IMR-90 (cell line): ENCODE data around the gene TRMT2B. TPM values are rescaled to one million over a fixed set of nuclear protein-coding genes. Genes with fewer than 3 reads are reported as not detected.

Experiments used
- ATAC-seq: fragments of 200-7000 bp; cut with Tn5 transposase; 2 replicates; pipeline ENCODE4 v1.9.1; 2020; ENCODE audit warnings: low read depth, mild to moderate bottlenecking, moderate library complexity
- BruUV-seq: library from RNA; stranded (reverse); fragments of 400-500 nt; replicated peaks from 2 replicates; lab custom pipeline; 2021; lab: Mats Ljungman, UMichigan
- CTCF ChIA-PET: fragments of 300-600 bp; formaldehyde crosslinking; extraction: SDS; loops from one replicate; lab custom pipeline; 2021; ENCODE audit warnings: antibody characterized with exemption; lab: Yijun Ruan, JAX
- POLR2A ChIA-PET: fragments of 300-600 bp; sonication (Branson Sonifier 250); formaldehyde crosslinking; loops from one replicate; lab custom pipeline; 2022; ENCODE audit warnings: antibody characterized with exemption; ENCODE audit not compliant: unreplicated experiment; lab: Charles Lee
- DNase-seq: peaks from one replicate; pipeline ENCODE4 v3.0.0; 2013
- H2AFZ ChIP-seq: replicated peaks from 2 replicates; pipeline ENCODE3; 2013; ENCODE audit warnings: low read length, mild to moderate bottlenecking; ENCODE audit not compliant: poor library complexity
- H2AK5ac ChIP-seq: 2 replicates; pipeline ENCODE4 v1.6.1; 2013; ENCODE audit warnings: low read depth, low read length, inconsistent platforms
- H2AK9ac ChIP-seq: replicated peaks from 2 replicates; pipeline ENCODE3; 2013; ENCODE audit warnings: mild to moderate bottlenecking, low read depth, low read length, moderate library complexity; ENCODE audit not compliant: poor library complexity
- H2BK120ac ChIP-seq: 2 replicates; pipeline ENCODE4 v1.6.1; 2013; ENCODE audit warnings: low read depth, low read length, inconsistent platforms
- H2BK15ac ChIP-seq: 3 replicates; pipeline ENCODE4 v1.6.1; 2013; ENCODE audit warnings: low read depth, low read length, inconsistent platforms
- H2BK20ac ChIP-seq: 2 replicates; pipeline ENCODE4 v1.6.1; 2013; ENCODE audit warnings: low read depth, mild to moderate bottlenecking, inconsistent platforms, low read length, moderate library complexity
- H2BK5ac ChIP-seq: 2 replicates; pipeline ENCODE4 v1.6.1; 2013; ENCODE audit warnings: mild to moderate bottlenecking, low read depth, low read length, inconsistent platforms; ENCODE audit not compliant: poor library complexity, severe bottlenecking
- H3K14ac ChIP-seq: replicated peaks from 2 replicates; pipeline ENCODE4 v1.6.1; 2013; ENCODE audit warnings: low read depth, low read length, inconsistent platforms
- H3K18ac ChIP-seq: 2 replicates; pipeline ENCODE4 v1.6.1; 2013; ENCODE audit warnings: low read depth, low read length, control low read depth
- H3K23ac ChIP-seq: 2 replicates; pipeline ENCODE4 v1.6.1; 2013; ENCODE audit warnings: low read depth, low read length, inconsistent platforms
- H3K27ac ChIP-seq: 2 replicates; pipeline ENCODE4 v1.5.1; 2013; ENCODE audit warnings: mild to moderate bottlenecking, control low read depth, low read length; ENCODE audit not compliant: insufficient read depth
- H3K27me3 ChIP-seq: 2 replicates; pipeline ENCODE4 v1.6.1; 2013; ENCODE audit warnings: low read length; ENCODE audit not compliant: control insufficient read depth, insufficient read depth
- H3K36me3 ChIP-seq: 2 replicates; pipeline ENCODE4 v1.6.1; 2013; ENCODE audit warnings: low read length, mixed read lengths; ENCODE audit not compliant: control insufficient read depth, insufficient read depth
- H3K4ac ChIP-seq: 2 replicates; pipeline ENCODE4 v1.6.1; 2013; ENCODE audit warnings: low read depth, low read length, inconsistent platforms
- H3K4me1 ChIP-seq: 2 replicates; pipeline ENCODE4 v1.6.1; 2013; ENCODE audit warnings: low read length, mixed read lengths; ENCODE audit not compliant: control insufficient read depth, insufficient read depth
- H3K4me2 ChIP-seq: 2 replicates; pipeline ENCODE4 v1.6.1; 2013; ENCODE audit warnings: low read depth, mild to moderate bottlenecking, control low read depth, low read length, moderate library complexity
- H3K4me3 ChIP-seq: 2 replicates; pipeline ENCODE4 v1.5.1; 2013; ENCODE audit warnings: low read depth, mild to moderate bottlenecking, control low read depth, low read length, moderate library complexity; ENCODE audit not compliant: insufficient read depth
- H3K56ac ChIP-seq: 2 replicates; pipeline ENCODE4 v1.6.1; 2013; ENCODE audit warnings: low read length, inconsistent platforms; ENCODE audit not compliant: insufficient read depth; ENCODE audit errors: extremely low read depth
- H3K79me1 ChIP-seq, 2 experiments: 2 replicates each; pipeline ENCODE4 v1.6.1; 2013; ENCODE audit warnings: low read length in 2 of 2, inconsistent platforms in 1 of 2, low read depth in 1 of 2
- H3K9ac ChIP-seq: 2 replicates; pipeline ENCODE4 v1.6.1; 2013; ENCODE audit warnings: low read depth, low read length, control low read depth
- H3K9me1 ChIP-seq: 2 replicates; pipeline ENCODE4 v1.6.1; 2013; ENCODE audit warnings: low read length, inconsistent platforms; ENCODE audit not compliant: insufficient read depth
- H3K9me3 ChIP-seq: 2 replicates; pipeline ENCODE4 v1.6.1; 2013; ENCODE audit warnings: low read length; ENCODE audit not compliant: control insufficient read depth, insufficient read depth
- H4K20me1 ChIP-seq: 2 replicates; pipeline ENCODE4 v1.6.1; 2013; ENCODE audit warnings: low read length, inconsistent platforms; ENCODE audit not compliant: insufficient read depth
- H4K5ac ChIP-seq: 2 replicates; pipeline ENCODE4 v1.6.1; 2013; ENCODE audit warnings: mild to moderate bottlenecking, low read depth, low read length, control low read depth
- H4K8ac ChIP-seq, 2 experiments: 2 replicates each; pipeline ENCODE4 v1.6.1; 2013; ENCODE audit warnings: low read depth in 2 of 2, low read length in 2 of 2, control low read depth in 1 of 2, inconsistent platforms in 1 of 2
- H4K91ac ChIP-seq: 2 replicates; pipeline ENCODE4 v1.6.1; 2013; ENCODE audit warnings: low read depth, low read length, inconsistent platforms; ENCODE audit not compliant: insufficient read depth
- BHLHE40 ChIP-seq: fragments of 150-350 bp; IDR thresholded peaks from 2 replicates; pipeline ENCODE4 v1.6.1; 2016; ENCODE audit warnings: mild to moderate bottlenecking, low read depth, low read length
- FOS ChIP-seq: fragments of 150-350 bp; IDR thresholded peaks from 2 replicates; pipeline ENCODE4 v1.6.1; 2016; ENCODE audit warnings: low read depth, low read length
- RAD21 ChIP-seq: IDR thresholded peaks from 2 replicates; pipeline ENCODE4 v1.6.1; 2012; ENCODE audit warnings: low read length, improper control_type of control experiment
- RCOR1 ChIP-seq: IDR thresholded peaks from 2 replicates; pipeline ENCODE4 v1.6.1; 2012; ENCODE audit warnings: mild to moderate bottlenecking, low read length, improper control_type of control experiment; ENCODE audit not compliant: insufficient replicate concordance
- RFX5 ChIP-seq: IDR thresholded peaks from 2 replicates; pipeline ENCODE4 v1.8.0; 2012; ENCODE audit warnings: low read depth, mild to moderate bottlenecking, low read length, moderate library complexity
- SMC3 ChIP-seq: fragments of 150-350 bp; IDR thresholded peaks from 2 replicates; pipeline ENCODE4 v1.6.1; 2016; ENCODE audit warnings: low read depth, mild to moderate bottlenecking, antibody characterized with exemption, low read length, moderate library complexity
- WGBS, 2 experiments: methylation state at CpG; one replicate each; pipeline versions ENCODE4 v1.1.5 to v1.1.7; 2013; ENCODE audit warnings: missing lambda C conversion rate in 2 of 2; ENCODE audit not compliant: insufficient read length in 1 of 2; ENCODE audit errors: extremely low coverage in 2 of 2; 5-methylcytosine and 5-hydroxymethylcytosine counted together
- dilution Hi-C: fragments of 300-500 bp; cut with HindIII; formaldehyde crosslinking; loops from one replicate; pipeline ENCODE4 v1.14.3; 2018; ENCODE audit warnings: low sequenced_read_pairs; ENCODE audit not compliant: unreplicated experiment
- in situ Hi-C: fragments of 300-500 bp; cut with MboI; formaldehyde crosslinking; loops from 3 replicates; pipeline ENCODE4 v1.14.3; 2019; ENCODE audit warnings: low sequenced_read_pairs, inconsistent platforms, mixed read lengths
- intact Hi-C: fragments of 100-400 bp; cut with micrococcal nuclease; formaldehyde crosslinking; loops from 2 replicates; pipeline ENCODE4 v1.10.0; 2022
- polyA plus RNA-seq, 3 experiments: library from polyadenylated mRNA; depleted of rRNA; stranded (reverse); fragments of >200 nt; gene quantifications; 2 replicates each; pipeline ENCODE4 v1.2.3, GENCODE V29; 2012; ENCODE audit warnings: low replicate concordance in 1 of 3
- total RNA-seq: library from RNA; depleted of rRNA; stranded (reverse); fragments of >200 nt; gene quantifications from 2 replicates; pipeline ENCODE4 v1.2.3, GENCODE V29; 2012
- TF ChIP-seq, protein P1 (sequence below): fragments of 150-350 bp; IDR thresholded peaks from 2 replicates; pipeline ENCODE4 v1.6.1; 2017; ENCODE audit warnings: mild to moderate bottlenecking, antibody characterized with exemption, low read length, low read depth

Gene TRMT2B
- total and polyA plus RNA-seq, 2 of the 4 experiments (the other 2 are of a cell fraction), result 7.7 to 13.4 TPM

DNA sequence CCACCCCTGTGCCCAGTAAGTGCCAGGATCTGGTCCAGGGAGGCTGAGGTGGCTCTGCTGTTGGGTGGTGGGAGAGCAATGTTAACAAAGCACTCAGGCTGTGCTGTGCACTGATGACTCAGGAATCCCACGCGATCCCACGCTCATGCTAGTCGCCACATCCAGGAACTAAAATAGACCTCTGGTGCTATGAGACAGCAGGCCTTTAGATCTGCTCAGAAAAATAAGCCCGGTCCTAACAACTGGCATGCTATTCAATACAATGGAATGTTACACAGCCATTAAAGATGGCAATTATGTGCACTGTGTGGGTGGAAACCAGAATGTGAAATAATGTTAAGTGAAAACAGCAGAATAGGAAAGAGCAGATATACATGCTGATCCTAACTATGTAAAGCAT, 56.4 kb downstream of the TRMT2B start:
- H2AFZ ChIP-seq, result no peak overlapping the region
- BruUV-seq, result no TSS peak
- peak overlapping the region; percentile 72; the same call in 1 of the 2 replicates for H2BK120ac ChIP-seq
- POLR2A ChIA-PET, result no interaction called here
- H3K23ac ChIP-seq, result 0 out of 2 replicates have a peak overlapping the region, but pooled peaks have one; percentile 35
- H3K79me1 ChIP-seq, result no peaks in the 10 kb centered on the region
- peak overlapping the region; percentile 2; the same call in 1 of the 2 replicates for H3K27ac ChIP-seq
- H2BK5ac ChIP-seq, result peak overlapping the region; percentile 90
- H3K9me3 ChIP-seq, result peaks cover 2% of the 10 kb centered on the region; the same call in 1 of the 2 replicates
- peak overlapping the region; percentile 64 for H3K4ac ChIP-seq
- H2BK15ac ChIP-seq, result no peak overlapping the region; the same call in 2 of the 3 replicates
- DNase-seq (peak; percentile 93), ATAC-seq (peak; percentile 86)
- H3K9ac ChIP-seq, result no peak overlapping the region
- peak overlapping the region in 1 of 2 experiments; percentile 72; a peak in 2 of 4 replicates for H4K8ac ChIP-seq
- no peak overlapping the region for H3K56ac ChIP-seq
- dilution Hi-C loops (no loop called here), in situ Hi-C loops (no loop called here), intact Hi-C loops (no loop called here)
- no peaks in the 10 kb centered on the region for H3K27me3 ChIP-seq
- peak overlapping the region; percentile 78; the same call in 1 of the 2 replicates for H2BK20ac ChIP-seq
- no peak overlapping the region for H4K91ac ChIP-seq
- no peak overlapping the region; the same call in 1 of the 2 replicates for H3K14ac ChIP-seq
- H3K4me1 ChIP-seq, result peaks cover 2% of the 10 kb centered on the region; the same call in 1 of the 2 replicates
- H4K20me1 ChIP-seq, result no peaks in the 10 kb centered on the region
- H3K36me3 ChIP-seq, result no peaks in the 10 kb centered on the region
- H4K5ac ChIP-seq, result no peak overlapping the region
- H3K4me3 ChIP-seq, result no peak overlapping the region
- no CpG with 5 or more reads among the region's 5 CpGs for WGBS, 2 experiments
- no peak overlapping the region; the same call in 1 of the 2 replicates for H3K18ac ChIP-seq
- CTCF ChIA-PET, result no interaction called here
- H3K4me2 ChIP-seq, result no peak overlapping the region
- peak overlapping the region; percentile 4; the same call in 1 of the 2 replicates for H2AK5ac ChIP-seq
- TF ChIP-seq FOS (peak; percentile 55), RCOR1 (no peak), BHLHE40 (0 out of 2 replicates have a peak, but pooled peaks have one; percentile 12), RFX5 (no peak), RAD21 (peak; percentile 21), SMC3 (peak; percentile 9; the same call in 1 of the 2 replicates)
- TF ChIP-seq, protein P1, sequence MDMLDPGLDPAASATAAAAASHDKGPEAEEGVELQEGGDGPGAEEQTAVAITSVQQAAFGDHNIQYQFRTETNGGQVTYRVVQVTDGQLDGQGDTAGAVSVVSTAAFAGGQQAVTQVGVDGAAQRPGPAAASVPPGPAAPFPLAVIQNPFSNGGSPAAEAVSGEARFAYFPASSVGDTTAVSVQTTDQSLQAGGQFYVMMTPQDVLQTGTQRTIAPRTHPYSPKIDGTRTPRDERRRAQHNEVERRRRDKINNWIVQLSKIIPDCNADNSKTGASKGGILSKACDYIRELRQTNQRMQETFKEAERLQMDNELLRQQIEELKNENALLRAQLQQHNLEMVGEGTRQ, result no peak
- no peak overlapping the region for H2AK9ac ChIP-seq
- peaks cover 3% of the 10 kb centered on the region; the same call in 1 of the 2 replicates for H3K9me1 ChIP-seq
